Inferior parietal cortex (tissue), 1 donor: ENCODE measurements around the gene PRR27.
"Not testable (repeated sequence)": the region's sequence is repeated elsewhere in the genome, so short reads cannot be mapped to it uniquely, and the experiment has no call there.

Source experiments
- DNase-seq: peaks from one replicate; pipeline ENCODE4 v3.0.0-alpha.2; 2016; ENCODE audit errors: extremely low spot score

PRR27 gene

GRCh38 chr4:70197842-70198241 lies 43.8 kb downstream of the PRR27 start:
- DNase-seq = no peak

GRCh38 chr4:70203601-70204000 lies 49.6 kb downstream of the PRR27 start:
- no peak for DNase-seq

- DNase-seq = not testable (repeated sequence)
Observed at GRCh38 chr4:70212752-70213151, 58.7 kb downstream of the PRR27 start.
